Measurements from ENCODE around the gene SLC2A13.
A peak's percentile ranks its signal among the peaks of the same experiment; 100 is the strongest.
"Not testable (repeated sequence)": the region's sequence is repeated elsewhere in the genome, so short reads cannot be mapped to it uniquely, and the experiment has no call there.

SLC2A13 gene

GRCh38 chr12:39920222-39920621 lies 185.7 kb downstream of the SLC2A13 start:
- DNase-seq, result no peak

DNA sequence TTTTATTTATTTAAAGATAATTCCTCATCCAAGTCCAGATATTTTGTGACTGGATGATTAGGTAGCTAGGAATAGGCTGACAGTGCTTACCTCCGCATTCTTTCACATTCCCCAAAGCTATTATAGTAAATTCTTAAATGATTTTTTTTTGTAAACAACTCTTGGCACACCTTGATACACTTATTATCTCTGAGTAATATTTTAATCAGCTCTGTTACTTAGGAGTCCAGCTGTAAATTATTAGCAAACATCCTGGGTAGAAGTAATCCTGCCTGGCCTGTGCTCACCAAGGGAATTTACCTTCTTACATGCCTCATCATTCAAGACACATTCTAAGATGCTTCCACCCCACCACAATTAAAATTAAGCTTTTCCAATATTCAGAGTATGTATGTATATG lies 186.1 kb downstream of the SLC2A13 start:
- DNase-seq, result no peak

GRCh38 chr12:39915249-39915648 lies 190.6 kb downstream of the SLC2A13 start:
- no peak for DNase-seq

DNA sequence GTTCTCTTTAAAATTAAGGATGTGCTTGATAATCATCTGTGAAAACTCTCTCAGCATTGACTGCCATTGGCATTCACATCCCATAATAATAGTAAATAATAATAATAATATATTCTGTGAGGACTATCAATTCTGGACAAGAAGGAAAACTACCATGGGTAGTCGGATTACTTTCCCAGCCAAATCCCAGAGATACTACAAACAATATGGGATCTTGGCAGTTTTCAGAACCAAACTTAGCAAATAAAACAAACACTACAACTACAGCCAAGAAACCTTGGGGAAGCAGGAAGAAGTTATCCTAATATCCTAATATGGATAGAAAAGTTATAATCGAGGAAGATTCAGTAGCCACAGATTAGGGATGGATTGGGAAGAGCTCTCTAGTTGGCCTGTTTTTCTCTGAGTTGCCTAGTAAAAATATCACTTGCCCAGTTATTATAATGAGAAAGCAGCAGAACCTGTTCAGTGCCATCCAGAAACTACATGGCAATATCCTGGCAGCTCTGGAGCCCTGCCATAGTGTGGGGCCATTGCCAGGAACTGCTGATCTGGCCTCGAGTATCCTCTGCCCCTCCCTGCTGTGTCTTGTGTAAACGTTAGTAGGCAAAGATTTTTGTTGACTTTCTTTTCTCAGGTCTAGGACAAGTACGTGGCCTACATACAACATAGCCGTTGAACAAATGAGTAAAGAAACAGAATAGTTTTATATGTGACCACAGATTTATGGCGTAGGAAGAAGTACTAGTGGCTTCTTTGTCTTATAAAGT lies 193.5 kb downstream of the SLC2A13 start:
- peak; percentile 13 for DNase-seq

DNA sequence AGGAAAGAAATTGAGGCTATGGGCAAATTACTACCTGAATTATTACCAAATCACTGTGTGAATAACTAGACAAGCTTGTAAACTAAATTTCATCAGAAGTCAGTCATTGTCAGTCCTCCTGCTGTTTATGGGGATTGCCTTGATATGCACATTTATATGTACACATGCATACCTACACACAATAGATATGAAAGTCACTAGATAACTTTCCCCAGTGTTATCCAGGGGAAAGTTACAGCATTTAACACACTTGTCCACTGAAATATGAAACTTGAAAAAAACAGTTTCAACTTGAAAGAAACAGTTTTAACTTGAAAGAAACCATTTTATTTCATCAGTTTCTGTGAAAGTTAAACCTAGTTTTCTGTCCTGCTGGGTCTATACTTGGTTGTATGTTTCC lies 199.6 kb downstream of the SLC2A13 start:
- DNase-seq, result no peak

- DNase-seq, result no peak
Measured at GRCh38 chr12:39905152-39905551, 200.7 kb downstream of the SLC2A13 start.

DNA sequence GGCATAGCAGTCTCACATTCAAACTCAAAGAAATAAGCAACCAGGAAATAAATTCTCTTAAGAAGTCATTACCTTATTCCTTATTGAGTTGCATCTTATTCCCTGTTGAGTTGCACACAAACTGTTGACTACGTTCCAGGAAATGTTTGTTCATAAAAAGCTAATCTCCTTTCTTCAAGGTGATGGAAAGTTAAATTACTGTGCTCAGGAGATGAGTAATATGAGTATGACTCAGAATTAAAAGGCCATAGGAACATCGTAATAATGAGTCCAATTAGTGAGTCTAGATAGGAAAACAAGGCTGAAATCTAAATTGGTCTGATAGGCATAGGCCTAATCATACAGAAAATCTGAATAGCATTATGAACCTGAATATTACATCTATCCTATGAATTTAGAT lies 203.1 kb downstream of the SLC2A13 start:
- DNase-seq, result no peak

DNA sequence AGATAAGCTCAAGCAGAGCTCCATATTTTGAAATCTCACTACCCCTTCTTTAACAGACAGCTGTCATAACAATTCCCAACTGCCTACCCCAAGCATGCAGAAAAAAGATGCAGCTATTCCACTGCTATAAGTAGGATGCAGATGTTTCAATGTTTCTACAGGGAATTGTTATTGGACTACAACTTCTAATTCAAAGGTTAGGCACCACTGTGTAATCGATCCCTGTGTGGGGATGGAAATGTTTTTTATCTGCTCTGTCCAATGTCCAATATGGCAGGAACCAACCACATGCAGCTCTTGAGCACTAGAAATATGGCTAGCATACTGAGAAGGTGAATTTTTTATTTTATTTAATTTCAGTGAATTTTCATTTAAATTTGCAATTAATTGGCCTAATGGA lies 208.6 kb downstream of the SLC2A13 start:
- no peak for DNase-seq

- DNase-seq, result not testable (repeated sequence)
Measured at GRCh38 chr12:39893388-39893787, 212.5 kb downstream of the SLC2A13 start.

- DNase-seq, result no peak
Measured at GRCh38 chr12:39892146-39892545, 213.7 kb downstream of the SLC2A13 start.

GRCh38 chr12:39887856-39888255 lies 218.0 kb downstream of the SLC2A13 start:
- no peak for DNase-seq

DNA sequence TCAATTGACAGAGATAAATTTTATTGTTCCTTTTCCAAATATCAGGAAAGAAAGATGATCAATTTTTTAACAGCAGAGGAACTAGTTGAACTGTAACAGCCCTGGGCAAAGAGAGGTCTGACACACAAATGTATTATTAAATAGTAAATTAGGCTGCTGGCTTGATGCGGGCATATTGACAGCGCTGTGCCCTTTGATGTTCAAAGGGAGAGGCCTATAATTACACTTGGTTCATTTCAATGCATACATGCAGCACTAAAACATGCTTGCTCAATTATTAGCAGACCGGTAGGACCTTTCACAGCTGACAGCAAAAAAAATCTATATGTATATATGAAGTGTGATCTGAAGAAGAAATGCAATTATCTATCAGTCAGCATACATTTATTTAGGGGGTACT lies 219.8 kb downstream of the SLC2A13 start:
- no peak for DNase-seq

GRCh38 chr12:39884616-39885125 lies 221.2 kb downstream of the SLC2A13 start:
- no peak for DNase-seq

GRCh38 chr12:39883411-39883810 lies 222.5 kb downstream of the SLC2A13 start:
- DNase-seq, result no peak

DNA sequence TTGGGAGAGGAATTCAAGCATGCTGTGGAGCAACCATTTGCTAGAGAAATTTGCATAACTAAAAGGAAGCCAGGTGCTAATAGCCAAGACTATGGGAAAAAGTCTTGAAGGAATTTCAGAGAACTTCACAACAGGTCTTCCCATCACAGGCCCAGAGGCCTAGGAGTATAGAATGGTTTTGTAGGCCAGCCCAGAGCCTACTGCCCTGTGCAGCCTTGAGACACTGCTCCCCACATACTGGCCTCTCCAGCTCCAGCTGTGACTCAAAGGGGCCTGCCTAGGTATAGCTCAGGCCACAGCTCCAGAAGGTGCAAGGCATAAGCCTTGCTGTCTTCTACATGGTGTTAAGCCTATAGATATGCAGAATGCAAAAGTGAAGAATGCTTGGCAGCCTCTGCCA lies 227.1 kb downstream of the SLC2A13 start:
- DNase-seq, result no peak

DNA sequence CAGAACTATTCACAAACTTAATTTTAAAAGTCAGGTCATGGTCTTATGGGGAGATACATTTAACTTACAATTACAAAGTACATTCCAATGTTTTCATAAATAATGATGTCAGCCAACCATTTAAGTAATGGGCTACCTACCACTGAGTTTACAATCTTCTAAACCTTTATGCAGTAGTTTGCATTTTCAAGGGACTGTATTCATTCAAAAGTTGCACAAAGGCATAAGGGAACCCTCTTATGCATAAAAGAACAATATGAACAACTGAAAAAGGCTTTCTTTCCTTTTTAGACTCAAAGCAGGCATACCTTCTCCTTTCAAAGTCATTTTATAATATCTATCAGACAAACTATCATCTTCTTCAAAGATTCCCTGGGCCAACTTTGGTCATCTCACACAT lies 230.2 kb downstream of the SLC2A13 start:
- no peak for DNase-seq

DNA sequence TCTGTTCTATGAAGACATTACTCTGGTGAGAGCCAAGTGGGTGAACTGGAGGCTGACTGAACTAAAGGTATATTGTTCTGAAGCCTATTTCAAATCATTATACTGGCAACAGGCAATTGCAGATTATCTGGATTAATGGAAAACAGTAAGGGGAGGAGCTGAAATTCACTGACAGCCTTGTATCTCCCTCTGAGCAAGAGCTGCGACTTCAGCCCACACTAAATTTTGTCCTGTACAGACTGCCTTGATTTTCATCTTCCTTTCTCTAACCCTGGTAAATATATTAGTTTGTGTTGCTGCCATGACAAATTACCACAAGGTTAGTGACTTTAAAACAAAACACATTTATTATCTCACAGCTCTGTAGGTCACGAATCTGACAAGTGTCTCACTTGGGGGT lies 231.1 kb downstream of the SLC2A13 start:
- DNase-seq, result no peak

GRCh38 chr12:39873065-39873464 lies 232.8 kb downstream of the SLC2A13 start:
- DNase-seq, result no peak

DNA sequence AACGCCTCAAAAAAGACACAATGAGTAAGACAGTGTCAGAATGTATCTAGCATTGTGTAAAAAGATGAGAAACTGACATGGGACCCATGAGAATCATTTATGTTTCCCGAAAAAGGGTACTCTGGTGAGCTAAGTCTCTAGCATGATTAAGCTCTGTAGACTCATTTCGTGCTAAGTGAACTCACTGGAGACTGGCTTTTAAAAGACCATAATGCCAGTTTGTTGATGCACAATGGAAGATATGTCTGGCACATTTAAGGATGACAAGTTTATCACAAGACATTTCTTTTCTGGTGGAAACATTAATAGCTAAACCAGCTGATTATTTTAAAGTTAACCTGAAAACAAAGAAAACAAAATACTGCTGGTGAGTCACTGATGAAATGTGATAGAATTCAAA lies 233.5 kb downstream of the SLC2A13 start:
- no peak for DNase-seq

DNA sequence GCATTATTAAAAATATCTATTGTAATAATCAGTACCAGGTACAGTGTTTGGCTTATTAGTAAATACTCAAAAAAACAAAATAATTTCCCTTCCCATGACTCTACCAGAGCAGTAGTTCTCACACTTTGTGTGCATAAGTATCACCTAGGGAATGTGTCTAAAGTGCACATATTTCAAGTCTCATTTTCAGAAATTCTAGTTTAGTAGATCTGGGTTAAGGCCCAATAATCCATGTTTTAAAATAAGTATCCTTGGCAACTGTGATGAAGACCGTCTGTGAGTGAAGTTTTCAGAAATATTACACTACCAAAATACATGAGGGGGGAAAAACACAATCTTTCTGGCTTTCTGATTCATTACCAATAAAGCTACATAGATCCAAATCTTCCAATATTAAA lies 237.6 kb downstream of the SLC2A13 start:
- DNase-seq, result no peak

GRCh38 chr12:39867631-39868327 lies 238.1 kb downstream of the SLC2A13 start:
- DNase-seq, result no peak

DNA sequence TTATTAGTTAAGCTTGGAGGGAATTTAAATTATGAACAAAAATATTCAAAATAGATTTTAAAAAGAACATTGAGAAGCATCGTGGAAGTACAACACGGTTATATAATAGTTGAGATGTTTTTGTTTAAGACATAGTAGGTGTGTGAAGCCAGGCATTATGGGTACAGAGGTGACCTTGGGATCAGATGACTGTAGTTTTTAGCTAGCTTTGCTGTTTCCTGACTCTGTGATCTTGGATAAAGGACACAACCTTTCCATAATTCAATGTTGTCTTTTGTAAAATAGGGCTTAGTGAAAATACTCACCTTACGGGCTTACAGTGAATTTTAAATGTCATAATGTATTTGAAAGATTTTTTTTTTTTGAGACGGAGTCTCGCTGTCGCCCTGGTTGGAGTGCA lies 239.7 kb downstream of the SLC2A13 start:
- DNase-seq, result no peak

GRCh38 chr12:39860695-39861094 lies 245.2 kb downstream of the SLC2A13 start:
- no peak for DNase-seq

GRCh38 chr12:39853003-39853402 lies 252.9 kb downstream of the SLC2A13 start:
- no peak for DNase-seq

All from NCI-H345 (cell line).